Measurements from ENCODE around the gene PPP1R13L.

PPP1R13L gene

GRCh38 chr19:45362291-45362690, 42.6 kb downstream of the PPP1R13L start:
- no peak for DNase-seq

GRCh38 chr19:45361608-45362007, 43.3 kb downstream of the PPP1R13L start:
- DNase-seq: no peak

GRCh38 chr19:45358213-45358792, 46.6 kb downstream of the PPP1R13L start:
- no peak for DNase-seq

GRCh38 chr19:45357445-45357783, 47.5 kb downstream of the PPP1R13L start:
- DNase-seq: no peak

- no peak for DNase-seq
These were observed 48.0 kb downstream of the PPP1R13L start for GRCh38 chr19:45356760-45357444.

- no peak for DNase-seq
These were observed 49.0 kb downstream of the PPP1R13L start for GRCh38 chr19:45355910-45356309.

- DNase-seq: no peak
These were observed 49.5 kb downstream of the PPP1R13L start for GRCh38 chr19:45355402-45355801.

- DNase-seq: no peak
These were observed 50.5 kb downstream of the PPP1R13L start for GRCh38 chr19:45354241-45354842.

- DNase-seq: no peak
These were observed 51.7 kb downstream of the PPP1R13L start for GRCh38 chr19:45352914-45353796.

- no peak for DNase-seq
These were observed 52.4 kb downstream of the PPP1R13L start for GRCh38 chr19:45352471-45352870.

- DNase-seq: no peak
These were observed 52.8 kb downstream of the PPP1R13L start for GRCh38 chr19:45352062-45352461.

GRCh38 chr19:45351401-45351952, 53.4 kb downstream of the PPP1R13L start:
- DNase-seq: no peak

GRCh38 chr19:45350477-45351058, 54.3 kb downstream of the PPP1R13L start:
- no peak for DNase-seq

- DNase-seq: no peak
These were observed 55.4 kb downstream of the PPP1R13L start for GRCh38 chr19:45349430-45349941.

GRCh38 chr19:45349126-45349415, 55.8 kb downstream of the PPP1R13L start:
- no peak for DNase-seq

- DNase-seq: no peak
These were observed 56.3 kb downstream of the PPP1R13L start for GRCh38 chr19:45348367-45349125.

GRCh38 chr19:45347570-45348366, 57.1 kb downstream of the PPP1R13L start:
- no peak for DNase-seq

- DNase-seq: no peak
These were observed 58.4 kb downstream of the PPP1R13L start for GRCh38 chr19:45346449-45346848.

- no peak for DNase-seq
These were observed 59.4 kb downstream of the PPP1R13L start for GRCh38 chr19:45345506-45345860.

GRCh38 chr19:45344621-45345505, 60.0 kb downstream of the PPP1R13L start:
- no peak for DNase-seq
